HG03520 (cell line): ENCODE results near the gene ATP6V1G1.

ENCODE experiments used
- ATAC-seq: cut with Tn5 transposase; IDR thresholded peaks from one replicate; pipeline ENCODE4 v1.9.1; 2021; ENCODE audit warnings: mild to moderate bottlenecking, moderate library complexity; ENCODE audit not compliant: unreplicated experiment

The ATP6V1G1 gene

GRCh38 chr9:114611516-114612271 lies 24.1 kb downstream of the ATP6V1G1 start:
- peak; percentile 39 for ATAC-seq

DNA sequence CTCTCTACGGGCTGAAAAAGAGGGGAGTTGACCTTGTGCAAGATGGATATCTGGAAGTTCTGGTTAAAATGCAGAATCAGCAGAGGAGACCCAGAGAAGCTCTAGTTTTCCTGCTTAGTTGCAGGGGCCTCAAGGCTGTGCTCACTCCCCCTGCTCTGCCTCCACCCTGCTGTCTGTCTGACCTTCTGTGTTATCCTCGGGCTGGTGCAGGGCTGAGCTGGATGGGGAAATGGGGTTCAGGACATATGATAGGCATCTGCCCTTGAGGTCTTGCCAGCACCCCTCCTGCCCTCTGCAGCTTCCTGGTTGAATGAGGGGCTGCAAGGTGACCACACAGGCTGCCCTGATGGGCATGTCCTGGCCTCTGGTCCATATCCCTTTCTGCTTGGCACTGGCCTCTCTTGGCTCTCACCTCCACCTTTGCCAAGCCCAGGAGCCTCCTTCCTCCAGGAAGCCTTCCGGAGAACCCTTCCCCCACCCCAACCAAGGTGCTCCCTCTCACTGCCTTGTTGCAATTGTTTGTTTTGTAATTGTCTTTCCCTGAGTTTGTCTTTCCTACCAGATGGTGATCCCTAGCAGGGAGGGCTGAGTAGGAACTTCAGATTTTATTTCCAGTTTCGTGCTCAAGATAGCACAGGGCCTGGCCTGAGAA lies 24.8 kb downstream of the ATP6V1G1 start:
- no peak for ATAC-seq

- ATAC-seq: no peak
Observed at GRCh38 chr9:114613087-114613486, 25.5 kb downstream of the ATP6V1G1 start.

DNA sequence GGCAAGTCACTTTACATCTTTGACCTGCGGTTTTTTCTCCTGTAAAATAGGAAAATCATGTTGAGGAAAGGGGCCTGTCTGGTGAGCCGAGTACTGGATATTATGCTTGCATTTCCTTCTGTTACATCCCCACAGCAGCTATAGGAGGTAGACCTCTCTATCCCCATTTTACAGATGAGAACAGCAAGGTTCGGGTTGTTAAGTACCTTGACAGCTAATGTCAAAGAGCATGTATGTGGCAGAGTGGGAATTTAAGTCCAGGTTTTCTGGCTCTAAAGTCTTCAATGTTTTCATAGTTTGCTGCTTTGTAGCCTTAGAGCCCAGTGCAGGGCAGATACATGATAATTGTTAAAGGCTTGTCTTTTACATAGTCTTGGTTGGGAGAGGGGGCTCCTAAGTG lies 26.4 kb downstream of the ATP6V1G1 start:
- no peak for ATAC-seq

GRCh38 chr9:114614373-114614772 lies 26.8 kb downstream of the ATP6V1G1 start:
- ATAC-seq: no peak

DNA sequence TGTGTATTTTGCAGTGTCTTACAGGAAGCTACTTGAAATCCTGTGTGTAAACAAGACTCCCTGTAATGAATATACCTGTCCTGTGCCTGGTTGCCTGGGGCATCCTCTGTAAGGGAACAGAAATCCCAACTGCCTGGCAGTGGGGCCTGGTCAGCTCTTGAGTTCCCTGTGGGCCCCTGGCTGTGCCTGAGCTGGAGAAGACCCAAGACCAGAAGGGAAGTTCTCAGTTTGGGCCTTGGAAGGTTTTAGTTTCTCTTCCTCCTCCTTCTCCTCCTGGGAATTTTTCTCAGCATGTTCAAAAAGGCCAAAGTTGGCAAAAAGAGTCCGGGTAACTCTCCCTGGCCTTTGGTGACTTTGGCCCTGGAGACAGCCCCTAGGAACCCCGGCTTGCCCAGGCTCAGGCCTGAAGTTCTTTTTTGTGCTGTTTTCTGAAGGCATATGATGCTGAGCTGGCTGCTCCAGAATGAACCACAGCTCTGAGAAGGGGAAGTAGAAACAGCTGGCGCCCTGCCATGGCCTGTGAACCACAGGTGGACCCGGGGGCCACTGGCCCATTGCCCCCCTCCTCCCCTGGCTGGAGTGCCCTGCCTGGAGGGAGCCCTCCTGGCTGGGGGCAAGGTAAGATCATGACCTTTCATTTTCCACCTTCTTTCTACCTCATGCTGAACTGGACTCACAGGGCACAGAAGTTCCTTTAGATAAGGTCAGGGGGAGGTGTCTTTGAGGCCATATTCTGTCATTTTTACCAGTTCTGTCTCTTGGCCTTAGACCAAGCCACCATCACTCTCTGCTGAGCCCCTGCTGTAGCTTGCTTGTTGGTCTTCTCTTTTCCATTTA lies 29.3 kb downstream of the ATP6V1G1 start:
- ATAC-seq: peak; percentile 66

- ATAC-seq: peak; percentile 36
Observed at GRCh38 chr9:114619191-114619761, 31.7 kb downstream of the ATP6V1G1 start.

- no peak for ATAC-seq
Observed at GRCh38 chr9:114621561-114621960, 34.0 kb downstream of the ATP6V1G1 start.

DNA sequence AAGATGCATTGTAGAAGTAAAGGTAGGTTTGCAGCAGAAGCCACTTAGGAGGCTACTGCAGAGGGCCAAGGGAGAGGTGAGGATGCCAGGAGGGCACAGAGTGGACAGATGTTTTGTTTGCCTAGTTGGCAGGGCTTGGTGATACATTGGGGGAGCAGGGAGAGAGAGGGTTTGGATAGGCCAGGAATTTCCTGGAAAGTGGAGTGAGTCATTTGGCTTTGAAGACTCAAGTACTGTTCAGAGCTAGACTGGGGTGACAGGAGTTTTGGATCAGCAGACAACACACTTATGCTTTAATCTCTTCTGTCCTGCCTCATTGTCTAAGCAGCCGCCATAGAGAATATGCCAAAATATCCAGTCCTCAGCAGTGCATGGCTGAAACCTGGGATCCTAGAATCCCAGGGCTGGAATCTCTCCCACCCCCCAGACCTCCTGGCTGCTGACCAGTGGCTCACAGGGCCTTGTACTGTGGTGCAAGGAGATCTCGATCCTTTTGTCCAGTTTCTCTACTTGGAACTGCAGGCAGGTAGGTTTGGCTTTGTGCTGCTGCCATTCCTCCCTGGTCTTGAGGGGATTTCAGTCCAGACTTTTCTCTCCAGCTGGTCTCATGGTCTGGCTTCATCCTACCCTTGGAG lies 34.5 kb downstream of the ATP6V1G1 start:
- no peak for ATAC-seq

DNA sequence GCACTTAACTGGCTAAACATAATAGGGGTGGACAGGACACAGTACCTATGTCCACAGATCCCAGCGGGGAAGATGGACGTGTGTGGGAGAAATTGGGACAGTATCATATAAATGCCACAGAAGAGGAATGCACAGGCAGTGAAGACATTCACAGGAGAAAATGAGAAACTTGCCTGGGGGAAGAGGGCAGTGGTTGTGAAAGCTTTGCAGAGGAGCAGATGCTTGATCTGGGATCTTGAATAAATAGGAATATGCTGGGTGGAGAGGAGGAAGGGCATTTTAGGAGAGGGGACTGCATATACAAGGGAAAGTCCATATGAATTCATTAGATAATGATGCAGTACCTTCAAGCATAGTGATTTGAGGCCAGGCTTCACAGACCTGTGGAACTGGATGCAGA lies 37.1 kb downstream of the ATP6V1G1 start:
- ATAC-seq: no peak

GRCh38 chr9:114626415-114627020 lies 38.9 kb downstream of the ATP6V1G1 start:
- ATAC-seq: no peak

- ATAC-seq: no peak
Observed at GRCh38 chr9:114627553-114627952, 40.0 kb downstream of the ATP6V1G1 start.

DNA sequence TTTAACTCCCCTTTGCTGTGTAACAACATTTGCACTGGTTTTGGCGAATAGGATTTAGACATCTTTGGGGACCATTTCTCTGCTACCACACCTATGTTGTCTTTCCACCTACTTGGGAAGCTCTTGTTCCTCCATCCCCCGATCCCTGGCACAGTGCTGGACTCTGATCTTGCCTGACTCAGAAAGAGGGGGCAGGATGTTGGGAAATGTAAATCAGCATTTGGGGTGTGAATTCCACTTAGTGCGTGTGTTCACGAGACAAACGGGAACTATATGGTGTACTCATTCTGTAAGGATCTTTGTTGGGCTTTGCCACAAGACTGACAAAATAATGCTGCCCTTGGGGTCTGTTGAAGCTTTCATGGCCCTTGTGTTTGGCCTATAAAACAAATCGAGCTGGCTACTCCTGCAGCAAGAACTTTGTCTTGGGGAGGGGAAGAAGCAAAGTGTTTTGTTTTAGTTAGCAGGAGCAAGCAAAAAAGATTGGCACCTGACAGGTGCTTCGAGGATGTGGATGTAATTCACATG lies 42.1 kb downstream of the ATP6V1G1 start:
- ATAC-seq: no peak

GRCh38 chr9:114631166-114631565 lies 43.6 kb downstream of the ATP6V1G1 start:
- ATAC-seq: no peak

DNA sequence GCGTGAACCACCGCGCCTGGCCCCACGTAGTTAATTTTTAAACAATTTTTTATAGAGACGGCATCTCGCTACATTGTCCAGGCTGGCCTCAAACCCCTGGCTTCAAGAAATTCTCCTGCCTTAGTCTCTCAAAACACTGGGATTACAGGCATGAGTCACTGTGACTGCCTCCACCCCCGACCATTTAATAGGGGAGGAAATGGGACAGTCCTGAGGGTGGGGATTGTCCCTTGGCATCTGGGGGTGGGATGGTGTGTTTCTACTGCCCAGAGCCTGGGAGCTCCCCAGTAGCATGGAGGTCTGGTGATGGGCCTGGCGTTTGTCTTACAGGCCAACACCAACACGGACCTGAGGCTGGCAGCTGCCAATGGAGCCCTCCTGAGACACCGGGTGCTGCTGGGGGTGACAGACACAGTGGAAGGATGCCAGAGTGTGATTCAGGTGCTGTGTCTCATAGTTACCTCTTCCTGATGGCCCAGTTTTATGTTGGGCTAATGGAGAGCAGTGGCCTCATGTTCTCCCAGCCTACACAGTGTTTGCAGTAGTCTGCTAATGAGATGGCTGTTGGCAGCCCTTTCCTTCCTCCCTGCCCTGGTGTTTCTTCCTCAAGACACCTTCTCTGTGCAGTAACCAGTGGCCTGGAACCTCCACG lies 46.0 kb downstream of the ATP6V1G1 start:
- no peak for ATAC-seq

- ATAC-seq: no peak
Observed at GRCh38 chr9:114634387-114634786, 46.8 kb downstream of the ATP6V1G1 start.

DNA sequence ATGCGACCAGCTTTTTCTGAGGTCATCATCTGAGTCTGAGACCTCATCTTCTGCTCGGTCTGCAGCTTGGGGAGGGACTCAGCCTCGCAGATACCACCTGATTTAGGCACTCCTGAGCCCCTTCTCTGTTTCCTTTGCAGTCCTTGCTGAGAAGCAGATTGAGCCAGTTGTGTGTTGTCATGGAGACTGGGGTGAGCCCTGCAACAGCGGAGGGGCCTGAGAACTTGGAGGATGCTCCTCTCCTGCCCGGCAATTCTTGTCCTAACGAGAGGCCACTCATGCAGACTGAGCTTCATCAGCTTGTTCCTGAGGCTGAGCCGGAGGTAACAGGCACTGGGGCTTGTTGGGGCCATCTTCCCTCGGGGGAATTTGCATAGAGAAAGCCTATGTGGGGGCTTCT lies 50.8 kb downstream of the ATP6V1G1 start:
- ATAC-seq: no peak

DNA sequence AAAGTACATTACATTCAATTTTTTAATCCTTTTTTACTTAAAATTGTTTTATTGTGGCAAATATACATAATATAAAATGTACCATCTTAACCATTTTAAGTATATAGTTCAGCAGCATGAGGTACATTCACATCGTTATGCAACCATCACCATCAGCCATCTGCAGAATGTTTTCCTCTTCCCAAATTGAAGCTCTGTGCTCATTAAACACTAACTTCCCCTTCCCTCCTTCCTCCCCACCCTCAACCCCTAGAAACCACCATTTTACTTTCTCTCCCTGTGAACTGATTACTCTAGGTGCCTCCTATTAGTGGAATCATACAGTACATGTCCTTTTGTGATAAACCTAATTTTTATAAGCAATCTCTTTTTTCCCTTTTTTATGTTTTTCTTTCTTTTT lies 54.4 kb downstream of the ATP6V1G1 start:
- no peak for ATAC-seq

GRCh38 chr9:114643001-114643400 lies 55.4 kb downstream of the ATP6V1G1 start:
- ATAC-seq: no peak

DNA sequence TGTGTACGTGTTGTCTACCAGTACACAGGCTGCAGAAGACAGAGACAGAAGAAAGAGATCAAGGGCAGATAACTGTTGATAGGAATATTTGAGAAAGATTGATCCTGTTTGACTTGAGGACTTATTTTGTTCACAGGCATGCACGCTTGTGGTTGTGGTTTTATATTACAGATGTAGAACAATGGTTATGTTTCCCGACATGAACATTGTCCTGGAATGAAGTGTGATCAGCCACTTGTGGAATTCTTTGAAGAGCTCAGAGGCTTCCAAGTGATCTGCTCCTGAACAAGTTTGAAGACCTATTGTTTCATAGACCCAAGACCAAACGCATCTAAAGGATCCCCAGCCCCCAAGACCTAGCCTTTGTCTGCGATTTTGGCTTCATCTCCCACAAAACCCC lies 56.3 kb downstream of the ATP6V1G1 start:
- no peak for ATAC-seq
